Heart left ventricle (tissue), 16 donors: ENCODE data around the gene TRIM41. TPM values are rescaled to one million over a fixed set of nuclear protein-coding genes. Genes with fewer than 3 reads are reported as not detected.
A peak's percentile ranks its signal among the peaks of the same experiment; 100 is the strongest.

Experiments used
- ATAC-seq, 4 donors: fragments of 200-7000 bp; cut with Tn5 transposase; one replicate each; pipeline ENCODE4 v1.9.1; 2020 to 2022; ENCODE audit warnings: moderate library complexity in 4 of 4, mild to moderate bottlenecking in 3 of 4, moderate number of reproducible peaks in 1 of 4
- DNase-seq, 5 donors: peaks; one replicate each; pipeline ENCODE4 v3.0.0-alpha.2; 2020
- H3K27ac ChIP-seq, 12 donors: fragments of 200-600 bp; sonication (generic) in 4 of 12; one replicate each; pipeline versions ENCODE4 v1.5.0 to v1.8.0; 2016 to 2022; ENCODE audit warnings: mild to moderate bottlenecking in 2 of 12
- H3K27me3 ChIP-seq, 9 donors: fragments of 200-600 bp; sonication (generic) in 2 of 9; one replicate each; pipeline versions ENCODE4 v1.5.1 to v1.8.0; 2016 to 2022; ENCODE audit warnings: mild to moderate bottlenecking in 3 of 9
- H3K36me3 ChIP-seq, 9 donors: fragments of 200-600 bp; sonication (generic) in 2 of 9; one replicate each; pipeline versions ENCODE4 v1.5.0 to v1.8.0; 2018 to 2022; ENCODE audit warnings: mild to moderate bottlenecking in 2 of 9
- H3K4me1 ChIP-seq, 12 donors: fragments of 200-600 bp; sonication (generic) in 4 of 12; one replicate each; pipeline versions ENCODE4 v1.5.0 to v1.8.0; 2016 to 2022; ENCODE audit warnings: mild to moderate bottlenecking in 3 of 12
- H3K4me3 ChIP-seq, 12 donors: fragments of 200-600 bp; sonication (generic) in 4 of 12; one replicate each; pipeline versions ENCODE4 v1.5.0 to v1.8.0; 2017 to 2022; ENCODE audit warnings: mild to moderate bottlenecking in 9 of 12, moderate library complexity in 4 of 12
- H3K9me3 ChIP-seq, 12 donors: fragments of 200-600 bp; sonication (generic) in 4 of 12; one replicate each; pipeline versions ENCODE4 v1.5.0 to v1.8.0; 2016 to 2022; ENCODE audit warnings: mild to moderate bottlenecking in 1 of 12
- CTCF ChIP-seq, 12 donors: fragments of 200-600 bp; sonication (generic) in 4 of 12; IDR thresholded peaks; one replicate each; pipeline versions ENCODE4 v1.5.0 to v1.8.0; 2018 to 2022; ENCODE audit warnings: antibody characterized with exemption in 12 of 12, mild to moderate bottlenecking in 5 of 12
- POLR2A ChIP-seq, 2 donors: fragments of 450-650 bp; IDR thresholded peaks; one replicate each; pipeline ENCODE4 v1.6.1; 2017; ENCODE audit warnings: antibody characterized with exemption in 2 of 2, mild to moderate bottlenecking in 2 of 2, moderate library complexity in 2 of 2
- WGBS, 4 donors: extraction: QIAGEN DNeasy Blood & Tissue Kit in 2 of 4; methylation state at CpG; one replicate each; pipeline versions ENCODE4 v1.1.5 to v1.1.7; 2013 to 2018; 5-methylcytosine and 5-hydroxymethylcytosine counted together
- intact Hi-C, 10 donors: fragments of 100-400 bp; cut with DNase I; formaldehyde crosslinking; loops; one replicate each; pipeline versions ENCODE4 v1.11.1 to v1.14.2; 2022
- polyA plus RNA-seq, 2 donors: library from polyadenylated mRNA; stranded (reverse); fragments of 200-250 nt; gene quantifications; one replicate each; pipeline ENCODE4 v1.2.3, GENCODE V29; 2013
- total RNA-seq, 9 donors: library from RNA; depleted of rRNA in 2 of 9; stranded (reverse); fragments of >200 nt in 2 of 9; fragmentation: NEBNext Ultra II Directional in 3 of 9; extraction: Animal tissue kit (Norgen Biotek cat#: 25700) in 3 of 9; gene quantifications; one replicate each; pipeline versions ENCODE4 v1.1.0 to v1.2.4, GENCODE V29; 2016 to 2023
- donor health status: ischemic (EF 13 %, LVEDD 7.1; RV severe dilation, severe dysfunction).
- donor health status: healthy with polysubstance abuse.
- donor health status: DM: no; HTN: yes; CAD: no.
- donor health status: DM: no; HTN: no; CAD: no.
- donor health status: ischemic (EF 25% LVEDD 6.9; RV normal size, moderate dysfunction).
- donor health status: ischemic (EF 25% LVEDD 5.7; RV mildly dilated, moderate dysfunction).
- donor health status: healthy.
- donor health status: DM: yes; HTN: yes; CAD: no.
- donor health status: ischemic (EF 35%, LVEDD 5.7; RV mildly dilated, moderate dysfunction).
- donor health status: nonischemic (EF 11% LVEDD 7.7; RV severe dilation, severe dysfunction).
- donor health status: DM: yes; HTN: yes; CAD: no.
- donor health status: PGD.
- donor health status: ischemic (EF 29% LVEDD 5.4; RV normal size, mild dysfunction).
- donor health status: nonischemic (EF 23%, LVEDD 6.1; RV moderate dilation, normal function).

TRIM41 gene
- total and polyA plus RNA-seq, 11 donors: 12.3 to 27.3 (median 22.4) TPM

GRCh38 chr5:181221105-181221791, 1.8 kb upstream of the TRIM41 start:
- intact Hi-C loops: loop anchor here in 3 of 10 donors (5.0 kb wide), 2 partner anchors 34 to 41 kb away; partner anchors contain the start of gene TRIM52 (in 2 of the 3)
- H3K27me3 ChIP-seq: no peaks in the 10 kb centered on the region
- no peak for TF ChIP-seq CTCF (IDR thresholded peaks at IDR 0.05)
- TF ChIP-seq POLR2A (IDR thresholded peaks at IDR 0.05): no peak
- DNase-seq: no peak
- H3K4me1 ChIP-seq: peaks cover 0 to 65% (median 25%) of the 10 kb centered on the region in 12 donors
- H3K4me3 ChIP-seq: peak overlapping the region in 6 of 12 donors; percentile 70 to 93 (median 82)
- H3K36me3 ChIP-seq: peaks cover 0 to 2% (median 0%) of the 10 kb centered on the region in 9 donors
- H3K27ac ChIP-seq: peak overlapping the region in 9 of 12 donors; percentile 92 to 100 (median 97)
- 58 to 74% (median 67%) methylated on average over 19 to 27 of the region's 27 CpGs for WGBS, 4 donors
- ATAC-seq: no peak
- no peaks in the 10 kb centered on the region for H3K9me3 ChIP-seq

- intact Hi-C loops: loop anchor here in 8 of 10 donors (1.0 to 5.0 kb wide), 8 partner anchors 15 to 40 kb away; partner anchors contain the start of gene TRIM52 (in 2 of the 8)
- TF ChIP-seq POLR2A (IDR thresholded peaks at IDR 0.05) (no peak), CTCF (IDR thresholded peaks at IDR 0.05) (no peak)
- ATAC-seq (peak; percentile 57 to 70 (median 68)), DNase-seq (peak; percentile 89 to 94 (median 92))
- Histone ChIP-seq H3K4me1 (peaks cover 0 to 59% (median 18%) of the 10 kb centered on the region in 12 donors), H3K4me3 (peak overlapping the region; percentile 30 to 96 (median 83)), H3K27ac (peak overlapping the region; percentile 92 to 100 (median 97)), H3K9me3 (no peaks in the 10 kb centered on the region), H3K27me3 (no peaks in the 10 kb centered on the region), H3K36me3 (peaks cover 0 to 9% (median 3%) of the 10 kb centered on the region in 9 donors)
- 3 to 7% (median 5%) methylated on average over 42 to 50 of the region's 50 CpGs for WGBS, 4 donors
These were observed 1.1 kb upstream of the TRIM41 start for GRCh38 chr5:181221792-181222629.

GRCh38 chr5:181222630-181223057, 437 bp upstream of the TRIM41 start:
- Histone ChIP-seq H3K36me3 (peaks cover 0 to 13% (median 9%) of the 10 kb centered on the region in 9 donors), H3K27ac (peak overlapping the region; percentile 92 to 100 (median 97)), H3K27me3 (no peaks in the 10 kb centered on the region), H3K4me1 (peaks cover 0 to 53% (median 18%) of the 10 kb centered on the region in 12 donors), H3K9me3 (no peaks in the 10 kb centered on the region), H3K4me3 (peak overlapping the region; percentile 30 to 96 (median 83))
- WGBS, 4 donors: 0 to 1% (median 0%) methylated on average over 18 of the region's 18 CpGs
- intact Hi-C loops: loop anchor here in 9 of 10 donors (1.0 to 5.0 kb wide), 11 partner anchors 15 to 40 kb away; partner anchors contain the start of genes RACK1 (in 3 of the 9) and TRIM52 (in 3 of the 9)
- DNase-seq: peak in 1 of 5 donors; percentile 78
- peak in 3 of 4 donors; percentile 7 to 11 (median 9) for ATAC-seq
- TF ChIP-seq POLR2A (IDR thresholded peaks at IDR 0.05): no peak
- no peak for TF ChIP-seq CTCF (IDR thresholded peaks at IDR 0.05)
